ENCODE measurements around the gene UNC45B. TPM values are rescaled to one million over a fixed set of nuclear protein-coding genes. Genes with fewer than 3 reads are reported as not detected.

Gene UNC45B
- total RNA-seq, 1 experiment from 2014 or later, result 0.07 TPM

DNA sequence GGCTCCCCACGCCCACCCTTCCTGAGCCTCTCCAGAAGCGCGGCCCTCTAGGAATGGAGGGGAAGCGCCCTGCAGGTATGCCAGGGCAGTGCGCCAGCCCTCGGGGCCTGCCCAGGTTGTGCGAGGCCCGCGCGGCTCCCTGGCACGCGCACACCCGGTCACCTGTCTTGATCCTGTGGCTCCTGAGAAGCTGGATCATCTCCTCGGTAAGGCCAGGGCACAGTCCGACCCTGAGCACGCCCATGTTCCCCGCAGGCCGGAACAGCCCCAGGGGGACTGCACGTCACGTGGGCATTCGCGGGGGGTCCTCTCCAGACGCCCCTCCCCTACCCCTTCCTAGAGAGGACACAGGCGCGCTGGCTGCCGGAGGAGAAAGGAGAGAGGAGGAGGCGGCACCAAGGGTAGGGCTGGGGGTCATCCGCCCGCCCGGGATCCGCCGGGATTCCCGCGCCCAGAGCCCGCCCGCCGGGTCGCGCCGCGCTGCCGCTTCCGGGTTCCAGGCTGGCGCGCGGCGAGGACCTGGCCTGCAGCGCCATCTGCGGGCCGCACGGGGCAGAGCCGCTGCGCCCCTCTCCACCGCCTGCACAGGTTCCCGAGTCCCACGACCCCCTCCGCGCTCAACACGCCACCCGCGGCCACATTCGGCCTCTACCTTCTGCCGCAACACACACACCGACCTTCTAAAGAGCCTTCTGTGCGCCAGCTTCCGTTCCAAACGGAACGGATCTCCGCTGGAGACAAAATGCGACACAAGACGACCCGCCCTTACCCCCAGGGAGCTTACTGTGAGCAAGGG lies 28.0 kb upstream of the UNC45B start, which contains the start of gene RAD51D (continued):
- TF ChIP-seq ATF6 (CRISPR knock-in tag; IDR thresholded peaks at IDR 0.05), result no peak
- TF ChIP-seq ATF1 (CRISPR knock-in tag; IDR thresholded peaks at IDR 0.05), result no peak
- no peak for TF ChIP-seq NR2C2 (CRISPR knock-in tag; IDR thresholded peaks at IDR 0.05)

DNA sequence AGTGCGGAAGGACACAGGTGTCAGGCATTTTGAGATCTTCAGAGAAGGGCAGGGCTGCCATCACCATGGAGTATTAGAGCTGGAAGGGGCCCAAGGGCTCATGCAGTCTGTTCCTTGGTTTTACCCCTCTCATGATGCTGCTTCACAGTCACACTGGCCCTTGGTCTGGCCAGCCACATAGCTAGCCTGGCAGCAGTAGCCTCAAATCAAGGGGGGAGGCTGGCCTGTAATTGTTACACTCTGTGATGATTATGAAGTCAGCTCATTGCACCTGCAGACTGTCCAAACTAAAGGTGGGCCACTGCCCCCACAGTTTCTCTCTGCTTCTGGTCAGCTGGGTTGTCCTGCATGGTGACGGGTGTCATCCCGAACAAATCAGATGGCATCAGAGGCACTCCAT lies 26.3 kb upstream of the UNC45B start, which contains the start of gene FNDC8:
TSS of gene FNDC8 (plus strand) at position 301 of the 400 bp plus-strand sequence. CDS start at position 380, 79 bp downstream.
- no peak for DNase-seq (ENCODE audit: low spot score)
- peaks cover 17% of the 10 kb centered on the region for H3K4me1 Mint-ChIP-seq
- no peak for TF ChIP-seq NR1H2 (CRISPR knock-in tag; IDR thresholded peaks at IDR 0.05)
- TF ChIP-seq, protein P1, sequence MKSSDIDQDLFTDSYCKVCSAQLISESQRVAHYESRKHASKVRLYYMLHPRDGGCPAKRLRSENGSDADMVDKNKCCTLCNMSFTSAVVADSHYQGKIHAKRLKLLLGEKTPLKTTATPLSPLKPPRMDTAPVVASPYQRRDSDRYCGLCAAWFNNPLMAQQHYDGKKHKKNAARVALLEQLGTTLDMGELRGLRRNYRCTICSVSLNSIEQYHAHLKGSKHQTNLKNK (CRISPR knock-in tag; IDR thresholded peaks at IDR 0.05), result no peak
- TF ChIP-seq GRHL2 (CRISPR knock-in tag; IDR thresholded peaks at IDR 0.05; ENCODE audit: insufficient replicate concordance, severe bottlenecking), result no peak
- no peak for TF ChIP-seq ZNF671 (CRISPR knock-in tag; IDR thresholded peaks at IDR 0.05)
- TF ChIP-seq ZNF121 (CRISPR knock-in tag; IDR thresholded peaks at IDR 0.05), result no peak
- TF ChIP-seq, protein P2, sequence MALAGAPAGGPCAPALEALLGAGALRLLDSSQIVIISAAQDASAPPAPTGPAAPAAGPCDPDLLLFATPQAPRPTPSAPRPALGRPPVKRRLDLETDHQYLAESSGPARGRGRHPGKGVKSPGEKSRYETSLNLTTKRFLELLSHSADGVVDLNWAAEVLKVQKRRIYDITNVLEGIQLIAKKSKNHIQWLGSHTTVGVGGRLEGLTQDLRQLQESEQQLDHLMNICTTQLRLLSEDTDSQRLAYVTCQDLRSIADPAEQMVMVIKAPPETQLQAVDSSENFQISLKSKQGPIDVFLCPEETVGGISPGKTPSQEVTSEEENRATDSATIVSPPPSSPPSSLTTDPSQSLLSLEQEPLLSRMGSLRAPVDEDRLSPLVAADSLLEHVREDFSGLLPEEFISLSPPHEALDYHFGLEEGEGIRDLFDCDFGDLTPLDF (CRISPR knock-in tag; IDR thresholded peaks at IDR 0.05), result no peak
- TF ChIP-seq CTCF (IDR thresholded peaks at IDR 0.05), result no peak
- TF ChIP-seq E2F4 (CRISPR knock-in tag; IDR thresholded peaks at IDR 0.05; ENCODE audit: borderline replicate concordance, low read depth), result no peak
- TF ChIP-seq E2F5 (CRISPR knock-in tag; IDR thresholded peaks at IDR 0.05), result no peak
- TF ChIP-seq, protein P3, sequence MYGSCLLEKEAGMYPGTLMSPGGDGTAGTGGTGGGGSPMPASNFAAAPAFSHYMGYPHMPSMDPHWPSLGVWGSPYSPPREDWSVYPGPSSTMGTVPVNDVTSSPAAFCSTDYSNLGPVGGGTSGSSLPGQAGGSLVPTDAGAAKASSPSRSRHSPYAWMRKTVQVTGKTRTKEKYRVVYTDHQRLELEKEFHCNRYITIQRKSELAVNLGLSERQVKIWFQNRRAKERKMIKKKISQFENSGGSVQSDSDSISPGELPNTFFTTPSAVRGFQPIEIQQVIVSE (CRISPR knock-in tag; IDR thresholded peaks at IDR 0.05; ENCODE audit: borderline replicate concordance), result no peak
- TF ChIP-seq ZNF219 (CRISPR knock-in tag; IDR thresholded peaks at IDR 0.05; ENCODE audit: borderline replicate concordance), result no peak
- TF ChIP-seq, protein P4, sequence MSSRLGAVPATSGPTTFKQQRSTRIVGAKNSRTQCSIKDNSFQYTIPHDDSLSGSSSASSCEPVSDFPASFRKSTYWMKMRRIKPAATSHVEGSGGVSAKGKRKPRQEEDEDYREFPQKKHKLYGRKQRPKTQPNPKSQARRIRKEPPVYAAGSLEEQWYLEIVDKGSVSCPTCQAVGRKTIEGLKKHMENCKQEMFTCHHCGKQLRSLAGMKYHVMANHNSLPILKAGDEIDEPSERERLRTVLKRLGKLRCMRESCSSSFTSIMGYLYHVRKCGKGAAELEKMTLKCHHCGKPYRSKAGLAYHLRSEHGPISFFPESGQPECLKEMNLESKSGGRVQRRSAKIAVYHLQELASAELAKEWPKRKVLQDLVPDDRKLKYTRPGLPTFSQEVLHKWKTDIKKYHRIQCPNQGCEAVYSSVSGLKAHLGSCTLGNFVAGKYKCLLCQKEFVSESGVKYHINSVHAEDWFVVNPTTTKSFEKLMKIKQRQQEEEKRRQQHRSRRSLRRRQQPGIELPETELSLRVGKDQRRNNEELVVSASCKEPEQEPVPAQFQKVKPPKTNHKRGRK (CRISPR knock-in tag; IDR thresholded peaks at IDR 0.05; ENCODE audit: borderline replicate concordance), result no peak
- TF ChIP-seq JAZF1 (CRISPR knock-in tag; IDR thresholded peaks at IDR 0.05), result no peak
- TF ChIP-seq ETV6 (CRISPR knock-in tag; IDR thresholded peaks at IDR 0.05), result no peak
- TF ChIP-seq MXD4 (CRISPR knock-in tag; IDR thresholded peaks at IDR 0.05; ENCODE audit: borderline replicate concordance), result no peak
- ChIA-PET CTCF (interaction anchor here (2.0 kb wide), 1 partner anchor 131 kb away, joined by 12 read pairs; no protein-coding TSS in a partner anchor), POLR2A (no interaction called here)
- no peaks in the 10 kb centered on the region for H3K9me3 Mint-ChIP-seq
- no peak for ATAC-seq
- peaks cover 29% of the 10 kb centered on the region for H3K27me3 Mint-ChIP-seq (ENCODE audit: low read depth)
- H3K27ac Mint-ChIP-seq, result no peak within 1 kb of the TSS
- no peaks in the 10 kb centered on the region for H3K36me3 Mint-ChIP-seq
- no peak within 1 kb of the TSS for H3K4me3 Mint-ChIP-seq
